HL-60 (cell line): ENCODE measurements around the gene FPGS.

ENCODE experiments used
- CTCF ChIP-seq: IDR thresholded peaks from one replicate; pipeline ENCODE4 v1.5.1; 2011; ENCODE audit warnings: low read length, control low read depth, inconsistent platforms; ENCODE audit not compliant: insufficient read depth
- POLR2AphosphoS5 ChIP-seq: IDR thresholded peaks from 2 replicates; pipeline ENCODE4 v1.6.1; 2012; ENCODE audit warnings: low read depth
- SPI1 ChIP-seq: IDR thresholded peaks from 2 replicates; pipeline ENCODE4 v1.6.1; 2012; ENCODE audit warnings: low read depth, mild to moderate bottlenecking, borderline replicate concordance
- TF ChIP-seq, protein P1 (sequence below): IDR thresholded peaks from 2 replicates; pipeline ENCODE4 v1.6.1; 2012; ENCODE audit warnings: low read depth; ENCODE audit not compliant: insufficient replicate concordance

GRCh38 chr9:127769929-127770582, 32.6 kb upstream of the FPGS start:
- TF ChIP-seq CTCF (no peak), POLR2AphosphoS5 (no peak), SPI1 (no peak)
- TF ChIP-seq, protein P1, sequence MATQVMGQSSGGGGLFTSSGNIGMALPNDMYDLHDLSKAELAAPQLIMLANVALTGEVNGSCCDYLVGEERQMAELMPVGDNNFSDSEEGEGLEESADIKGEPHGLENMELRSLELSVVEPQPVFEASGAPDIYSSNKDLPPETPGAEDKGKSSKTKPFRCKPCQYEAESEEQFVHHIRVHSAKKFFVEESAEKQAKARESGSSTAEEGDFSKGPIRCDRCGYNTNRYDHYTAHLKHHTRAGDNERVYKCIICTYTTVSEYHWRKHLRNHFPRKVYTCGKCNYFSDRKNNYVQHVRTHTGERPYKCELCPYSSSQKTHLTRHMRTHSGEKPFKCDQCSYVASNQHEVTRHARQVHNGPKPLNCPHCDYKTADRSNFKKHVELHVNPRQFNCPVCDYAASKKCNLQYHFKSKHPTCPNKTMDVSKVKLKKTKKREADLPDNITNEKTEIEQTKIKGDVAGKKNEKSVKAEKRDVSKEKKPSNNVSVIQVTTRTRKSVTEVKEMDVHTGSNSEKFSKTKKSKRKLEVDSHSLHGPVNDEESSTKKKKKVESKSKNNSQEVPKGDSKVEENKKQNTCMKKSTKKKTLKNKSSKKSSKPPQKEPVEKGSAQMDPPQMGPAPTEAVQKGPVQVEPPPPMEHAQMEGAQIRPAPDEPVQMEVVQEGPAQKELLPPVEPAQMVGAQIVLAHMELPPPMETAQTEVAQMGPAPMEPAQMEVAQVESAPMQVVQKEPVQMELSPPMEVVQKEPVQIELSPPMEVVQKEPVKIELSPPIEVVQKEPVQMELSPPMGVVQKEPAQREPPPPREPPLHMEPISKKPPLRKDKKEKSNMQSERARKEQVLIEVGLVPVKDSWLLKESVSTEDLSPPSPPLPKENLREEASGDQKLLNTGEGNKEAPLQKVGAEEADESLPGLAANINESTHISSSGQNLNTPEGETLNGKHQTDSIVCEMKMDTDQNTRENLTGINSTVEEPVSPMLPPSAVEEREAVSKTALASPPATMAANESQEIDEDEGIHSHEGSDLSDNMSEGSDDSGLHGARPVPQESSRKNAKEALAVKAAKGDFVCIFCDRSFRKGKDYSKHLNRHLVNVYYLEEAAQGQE: no peak
